Right renal cortex interstitium (tissue), 3 donors: ENCODE data around the gene ARVCF. TPM values are rescaled to one million over a fixed set of nuclear protein-coding genes. Genes with fewer than 3 reads are reported as not detected.

Source experiments
- DNase-seq, 3 donors: peaks; one replicate each; pipeline ENCODE4 v3.0.0-alpha.2; 2013; ENCODE audit warnings: low read depth in 3 of 3, low spot score in 2 of 3
- polyA plus RNA-seq, 3 donors: library from polyadenylated mRNA; unstranded; fragments of 120-200 nt; gene quantifications; one replicate each; pipeline ENCODE4 v1.2.1, GENCODE V29; 2013; ENCODE audit not compliant: insufficient read length in 3 of 3

ARVCF gene
- polyA plus RNA-seq, 3 donors = 16.8 to 19.6 (median 16.9) TPM

- DNase-seq = no peak
Measured at GRCh38 chr22:19976671-19977070, 40.0 kb downstream of the ARVCF start.

- DNase-seq = no peak
Measured at GRCh38 chr22:19975707-19976035, 41.0 kb downstream of the ARVCF start.

DNA sequence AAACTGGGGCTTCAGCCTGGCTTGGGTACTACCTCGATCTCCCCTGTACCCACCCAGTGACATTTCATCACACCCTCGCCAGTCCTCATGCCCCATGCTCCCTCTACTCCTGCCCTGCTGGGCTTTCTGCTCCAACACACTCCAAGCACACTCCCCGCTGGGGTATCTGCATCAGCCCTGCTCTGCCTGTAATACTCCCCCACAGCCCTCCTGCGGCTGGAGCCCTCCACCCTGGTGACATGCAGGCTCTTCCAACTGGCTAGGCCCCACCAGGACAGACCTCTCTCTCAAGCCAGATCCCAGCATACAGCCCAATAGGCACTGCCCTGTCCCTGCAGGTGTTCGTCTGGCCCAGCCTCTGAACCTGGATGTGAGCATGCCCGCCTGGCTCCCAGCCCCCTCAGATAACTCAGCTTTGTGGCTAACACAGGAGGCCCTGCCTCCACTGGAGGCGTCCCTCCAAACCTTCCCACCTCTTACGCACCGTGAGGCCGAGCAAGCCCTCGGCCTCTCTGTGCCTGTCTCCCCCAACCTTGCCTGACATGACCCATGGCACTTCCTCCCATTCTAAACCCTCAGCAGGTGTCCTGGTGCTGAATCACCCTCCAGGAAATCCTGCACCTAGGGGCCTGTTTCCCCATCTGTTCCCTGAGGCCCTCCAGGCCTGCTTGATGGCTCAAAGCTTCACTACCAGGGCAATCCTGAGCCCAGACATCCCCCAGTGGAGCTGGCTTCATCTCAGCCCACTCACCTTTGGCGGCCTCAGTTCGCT is 41.5 kb downstream of the ARVCF start:
- DNase-seq = no peak

DNA sequence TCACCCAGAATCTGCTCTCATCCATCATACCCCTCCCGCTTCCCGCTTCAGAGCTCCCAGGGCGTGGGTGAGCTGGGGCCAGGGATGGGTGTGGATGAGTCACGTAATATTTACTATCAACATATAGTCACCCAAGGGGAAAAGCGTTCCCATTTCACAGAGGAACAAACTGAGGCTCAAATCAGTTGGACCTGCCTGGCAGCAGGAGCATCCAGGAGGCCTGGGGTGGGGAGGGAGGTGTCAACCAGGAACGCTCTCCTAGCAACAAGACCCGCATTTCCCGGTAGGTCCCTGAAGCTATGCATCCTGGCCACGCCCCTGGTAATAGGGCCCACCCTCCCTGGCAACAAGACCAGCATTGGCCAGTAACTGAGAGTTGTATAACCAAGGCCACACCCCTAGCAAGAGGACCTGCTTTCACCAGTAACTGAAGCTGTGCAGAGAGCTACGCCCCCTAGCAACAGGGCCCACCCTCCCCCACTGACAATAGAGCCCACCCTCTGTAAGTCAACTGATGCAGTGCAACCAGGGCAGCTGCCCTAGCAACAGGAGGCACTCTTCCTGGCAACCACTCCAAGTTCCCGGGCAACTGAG is 42.3 kb downstream of the ARVCF start:
- DNase-seq = peak in 1 of 3 donors; percentile 70

- DNase-seq = no peak
Measured at GRCh38 chr22:19973551-19974267, 42.9 kb downstream of the ARVCF start.

DNA sequence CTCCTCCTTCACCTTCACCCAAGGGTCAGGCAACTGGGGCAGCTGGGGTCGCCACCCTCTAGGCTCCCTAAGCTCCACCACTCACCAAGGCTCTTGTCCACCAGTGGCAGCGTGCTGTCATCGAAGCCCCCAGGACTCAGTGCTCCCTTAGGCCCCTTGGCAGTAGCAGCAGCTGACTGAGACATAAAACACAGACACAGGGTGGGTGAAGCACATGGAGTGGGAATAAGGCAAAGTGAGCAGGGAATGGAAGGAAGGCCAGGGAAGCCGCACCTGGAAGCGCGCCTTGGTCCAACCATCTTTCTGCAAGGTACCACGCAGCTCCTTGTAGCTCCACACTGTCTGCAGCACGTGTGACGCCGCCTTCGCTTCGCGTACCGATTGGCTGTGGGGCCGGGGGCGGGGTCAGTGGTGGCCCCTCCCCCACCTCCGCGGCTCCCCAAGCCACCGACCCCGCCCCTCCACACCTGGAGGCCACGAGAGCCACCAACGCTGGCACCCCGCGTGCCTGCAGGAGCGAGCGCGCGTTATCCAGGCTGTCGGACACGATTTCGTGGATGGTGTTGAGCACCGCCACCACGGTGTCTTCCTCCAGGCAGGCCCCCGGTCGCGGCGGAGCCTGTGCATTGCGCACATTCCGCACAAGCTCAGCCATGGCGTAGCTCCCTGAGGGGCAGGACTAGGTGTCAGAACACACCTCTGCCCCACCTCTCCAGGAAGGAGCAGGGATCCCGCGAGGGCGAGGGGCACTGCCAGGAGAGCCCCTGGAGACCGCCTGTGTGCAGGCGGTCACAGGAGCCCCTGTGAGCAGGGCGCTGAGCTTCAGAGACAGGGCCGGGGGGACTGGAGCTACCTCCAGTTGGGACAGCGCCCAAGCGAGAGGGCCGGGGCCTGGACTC is 43.7 kb downstream of the ARVCF start:
- no peak for DNase-seq

DNA sequence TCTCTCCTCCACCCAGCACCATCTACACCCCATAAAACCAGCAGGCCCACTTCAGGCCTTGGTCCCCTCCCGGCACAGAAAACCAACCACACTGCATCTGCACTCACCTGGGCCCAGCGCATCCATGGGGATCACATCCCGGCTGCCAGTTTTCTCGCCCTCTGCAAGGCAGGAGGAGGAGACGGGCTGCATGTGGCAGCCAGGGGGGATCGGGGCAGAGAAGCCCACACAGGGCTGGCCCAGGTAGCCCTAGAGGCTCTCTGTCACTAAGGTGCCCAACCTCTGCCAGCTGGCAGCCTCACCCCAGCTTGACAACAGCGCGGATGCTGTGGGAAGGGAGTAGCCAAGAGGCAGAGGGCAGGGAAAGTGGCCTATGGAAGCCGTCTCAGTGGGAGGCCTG is 44.4 kb downstream of the ARVCF start:
- no peak for DNase-seq

- no peak for DNase-seq
Measured at GRCh38 chr22:19971276-19972124, 45.1 kb downstream of the ARVCF start.

- DNase-seq = no peak
Measured at GRCh38 chr22:19970479-19971275, 45.9 kb downstream of the ARVCF start.

- DNase-seq = no peak
Measured at GRCh38 chr22:19970031-19970478, 46.6 kb downstream of the ARVCF start.

- DNase-seq = no peak
Measured at GRCh38 chr22:19969141-19969928, 47.3 kb downstream of the ARVCF start.

- no peak for DNase-seq
Measured at GRCh38 chr22:19968450-19968891, 48.2 kb downstream of the ARVCF start.

- no peak for DNase-seq
Measured at GRCh38 chr22:19967850-19968449, 48.7 kb downstream of the ARVCF start.

DNA sequence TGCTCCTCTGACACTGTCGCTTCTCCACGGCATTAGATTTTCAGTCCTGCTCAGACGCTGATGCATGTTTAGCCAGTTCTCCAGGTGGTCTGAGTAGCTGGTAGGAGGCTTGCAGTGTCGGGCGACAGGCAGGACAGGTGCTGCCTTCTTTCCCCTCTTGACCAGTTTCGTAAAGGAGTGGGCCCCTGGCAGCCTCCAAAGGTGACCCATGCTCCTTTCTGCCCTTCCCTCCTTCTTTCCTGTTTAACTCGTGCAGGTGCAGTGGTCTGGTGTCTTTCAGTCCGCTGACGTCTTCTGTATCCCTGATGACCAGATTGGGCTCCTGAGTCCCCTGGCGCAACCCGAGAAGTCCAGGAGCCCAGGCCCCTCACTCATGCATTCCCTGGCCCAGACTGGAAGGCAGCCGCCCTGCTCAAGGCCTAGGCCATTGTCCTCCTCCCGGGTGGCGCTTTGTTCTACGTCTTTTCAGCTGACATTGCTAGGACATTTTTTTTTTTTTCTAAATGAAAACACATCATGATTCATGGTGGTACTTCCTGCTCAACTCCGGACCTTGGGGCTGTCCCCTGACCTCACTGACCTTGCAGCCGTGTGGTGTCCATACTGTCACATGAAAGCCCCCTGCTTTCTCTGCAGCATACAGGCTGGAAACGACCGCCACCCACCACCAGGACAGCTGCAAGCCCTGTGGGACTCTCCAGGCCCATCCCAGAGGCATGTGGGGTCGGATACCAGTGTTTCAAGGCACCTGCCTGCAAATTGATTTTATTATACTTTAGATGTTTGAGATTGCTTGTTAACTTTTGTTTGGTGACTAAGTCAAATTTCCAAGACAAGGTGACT is 49.5 kb downstream of the ARVCF start:
- DNase-seq = no peak

DNA sequence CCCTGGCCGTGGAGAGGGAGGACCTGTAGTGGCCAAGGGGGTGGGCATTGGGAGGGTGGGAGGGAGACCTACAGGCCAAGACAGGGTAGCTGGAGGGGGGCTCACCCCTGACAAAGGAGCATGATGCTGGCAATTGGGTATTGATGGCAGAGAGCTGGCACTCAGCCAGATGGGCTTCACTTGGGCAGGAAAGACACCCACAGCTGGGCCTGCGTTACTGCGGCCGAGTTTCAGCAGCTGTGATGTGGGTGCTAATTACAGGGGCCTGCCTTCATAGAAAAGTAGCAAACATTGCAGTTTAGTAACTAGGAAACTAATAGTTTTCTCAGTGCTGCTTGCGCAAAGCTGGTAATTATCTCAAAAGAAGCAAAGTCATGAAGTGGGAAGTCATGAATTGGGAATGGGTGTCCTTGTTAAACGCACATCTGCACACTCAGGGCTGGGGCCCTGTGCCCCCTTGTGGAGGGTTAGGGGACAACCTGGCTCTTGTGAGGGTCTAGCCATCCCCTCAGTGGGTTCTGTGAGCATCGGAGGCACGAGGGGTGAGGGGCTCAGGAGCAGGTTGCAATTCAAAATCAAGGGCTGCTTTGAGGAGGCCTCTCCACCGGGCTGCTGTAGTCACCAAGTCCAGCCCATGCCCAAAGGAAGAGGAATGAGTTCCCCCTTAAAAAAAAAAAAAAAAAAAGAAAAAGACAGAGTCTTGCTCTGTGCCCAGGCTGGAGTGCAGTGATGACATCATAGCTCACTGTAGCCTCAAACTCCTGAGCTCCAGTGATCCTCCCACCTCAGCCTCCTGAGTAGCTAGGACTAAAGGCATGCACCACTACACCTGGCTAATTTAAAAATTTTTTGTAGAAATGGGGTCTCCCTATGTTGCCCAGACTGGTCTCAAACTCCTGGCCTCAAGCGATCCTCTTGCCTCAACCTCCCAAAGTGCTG is 50.6 kb downstream of the ARVCF start:
- DNase-seq = no peak
